GM13976 (cell line): ENCODE measurements around the gene HAGH.
A peak's percentile ranks its signal among the peaks of the same experiment; 100 is the strongest.

ENCODE experiments used
- DNase-seq: peaks from one replicate; pipeline ENCODE4 v3.0.0; 2012; ENCODE audit warnings: low spot score
- in situ Hi-C: fragments of 300-500 bp; cut with MboI; formaldehyde crosslinking; loops from one replicate; pipeline ENCODE4 v1.12.0; 2022; ENCODE audit warnings: low sequenced_read_pairs, mixed read lengths, inconsistent platforms; ENCODE audit not compliant: unreplicated experiment
- TF ChIP-seq, protein P1 (sequence below): IDR thresholded peaks from 2 replicates; pipeline ENCODE4 v1.5.1; 2012; ENCODE audit warnings: borderline replicate concordance, mild to moderate bottlenecking; ENCODE audit not compliant: insufficient read depth; ENCODE audit errors: extremely low read depth, missing control alignments, control extremely low read depth

HAGH gene

DNA sequence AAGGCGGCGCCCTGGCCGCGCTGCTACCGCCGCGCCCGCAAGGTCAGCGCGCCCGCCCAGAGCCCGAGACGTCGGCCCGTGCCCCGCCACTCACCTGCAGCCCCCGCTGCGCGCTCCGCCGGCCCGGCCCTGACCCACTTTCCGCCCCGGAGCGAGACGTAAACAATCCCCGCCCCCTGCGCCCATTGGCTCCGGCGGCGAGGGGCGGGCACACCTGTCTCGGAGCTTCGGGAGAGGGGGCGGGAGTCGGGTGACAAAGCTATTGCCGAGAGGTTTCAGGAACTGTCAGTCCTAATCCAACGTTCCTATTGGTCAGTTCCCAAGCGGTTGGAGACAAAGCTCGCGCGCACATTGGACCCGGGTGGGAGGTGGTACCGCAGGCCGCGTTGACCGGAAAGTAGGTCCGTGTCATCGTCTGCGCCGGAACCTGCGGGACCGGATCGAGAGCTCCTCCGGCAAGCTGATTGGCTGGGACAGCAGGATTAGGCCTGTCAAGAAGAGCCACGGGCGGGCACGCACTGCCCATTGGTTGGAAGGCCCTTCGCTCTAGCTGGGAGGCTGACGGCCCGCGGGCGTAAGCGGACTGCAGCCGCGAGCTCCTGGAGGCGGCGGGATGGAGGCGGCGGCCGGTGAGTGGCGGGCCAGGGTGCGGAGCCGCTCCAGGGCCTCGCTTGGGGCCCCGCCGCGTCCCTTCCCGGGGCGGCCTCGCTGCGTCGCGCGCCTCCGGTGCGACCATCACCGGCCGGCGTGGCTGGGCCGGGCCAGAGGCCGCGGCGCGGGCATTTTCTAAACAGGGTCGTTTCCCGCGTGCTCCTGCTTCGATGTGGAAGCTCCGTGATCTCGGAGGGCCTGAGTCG, 44.0 kb downstream of the HAGH start, which contains the start of the genes NUBP2 and SPSB3:
NUBP2 (plus strand) TSS at position 553 of the 857 bp plus-strand sequence; CDS start at position 614, 61 bp downstream.
SPSB3 (minus strand) TSS at position 164 of the 857 bp plus-strand sequence. CDS start 1,088 bp downstream, outside the sequence.
- in situ Hi-C loops = no loop called here
- TF ChIP-seq, protein P1, sequence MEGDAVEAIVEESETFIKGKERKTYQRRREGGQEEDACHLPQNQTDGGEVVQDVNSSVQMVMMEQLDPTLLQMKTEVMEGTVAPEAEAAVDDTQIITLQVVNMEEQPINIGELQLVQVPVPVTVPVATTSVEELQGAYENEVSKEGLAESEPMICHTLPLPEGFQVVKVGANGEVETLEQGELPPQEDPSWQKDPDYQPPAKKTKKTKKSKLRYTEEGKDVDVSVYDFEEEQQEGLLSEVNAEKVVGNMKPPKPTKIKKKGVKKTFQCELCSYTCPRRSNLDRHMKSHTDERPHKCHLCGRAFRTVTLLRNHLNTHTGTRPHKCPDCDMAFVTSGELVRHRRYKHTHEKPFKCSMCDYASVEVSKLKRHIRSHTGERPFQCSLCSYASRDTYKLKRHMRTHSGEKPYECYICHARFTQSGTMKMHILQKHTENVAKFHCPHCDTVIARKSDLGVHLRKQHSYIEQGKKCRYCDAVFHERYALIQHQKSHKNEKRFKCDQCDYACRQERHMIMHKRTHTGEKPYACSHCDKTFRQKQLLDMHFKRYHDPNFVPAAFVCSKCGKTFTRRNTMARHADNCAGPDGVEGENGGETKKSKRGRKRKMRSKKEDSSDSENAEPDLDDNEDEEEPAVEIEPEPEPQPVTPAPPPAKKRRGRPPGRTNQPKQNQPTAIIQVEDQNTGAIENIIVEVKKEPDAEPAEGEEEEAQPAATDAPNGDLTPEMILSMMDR = no peak
- DNase-seq = peak; percentile 99

GRCh38 chr16:1781758-1782407, 44.7 kb downstream of the HAGH start:
- TF ChIP-seq, protein P1 = no peak
- in situ Hi-C loops = no loop called here
- DNase-seq = no peak

- in situ Hi-C loops = no loop called here
- TF ChIP-seq, protein P1 = no peak
- DNase-seq = no peak
Observed at GRCh38 chr16:1781254-1781653, 45.4 kb downstream of the HAGH start.

DNA sequence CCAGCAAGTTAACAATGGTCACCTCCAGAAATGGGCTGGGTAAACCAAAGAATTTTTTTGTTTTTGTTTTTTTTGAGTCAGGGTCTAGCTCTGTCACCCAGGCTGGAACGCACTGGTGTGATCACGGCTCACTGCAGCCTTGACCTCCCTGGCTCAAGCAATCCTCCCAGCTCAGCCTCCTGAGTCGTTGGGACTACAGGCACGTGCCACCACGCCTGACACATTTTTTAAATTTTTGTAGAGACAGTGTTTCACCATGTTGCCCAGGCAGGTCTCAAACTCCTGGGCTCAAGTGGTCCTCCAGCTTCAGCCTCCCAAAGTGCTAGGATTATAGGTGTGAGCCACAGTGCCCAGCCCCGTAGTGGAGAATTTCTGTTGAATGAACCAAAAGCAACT, 46.0 kb downstream of the HAGH start:
- TF ChIP-seq, protein P1 = no peak
- in situ Hi-C loops = no loop called here
- DNase-seq = no peak

DNA sequence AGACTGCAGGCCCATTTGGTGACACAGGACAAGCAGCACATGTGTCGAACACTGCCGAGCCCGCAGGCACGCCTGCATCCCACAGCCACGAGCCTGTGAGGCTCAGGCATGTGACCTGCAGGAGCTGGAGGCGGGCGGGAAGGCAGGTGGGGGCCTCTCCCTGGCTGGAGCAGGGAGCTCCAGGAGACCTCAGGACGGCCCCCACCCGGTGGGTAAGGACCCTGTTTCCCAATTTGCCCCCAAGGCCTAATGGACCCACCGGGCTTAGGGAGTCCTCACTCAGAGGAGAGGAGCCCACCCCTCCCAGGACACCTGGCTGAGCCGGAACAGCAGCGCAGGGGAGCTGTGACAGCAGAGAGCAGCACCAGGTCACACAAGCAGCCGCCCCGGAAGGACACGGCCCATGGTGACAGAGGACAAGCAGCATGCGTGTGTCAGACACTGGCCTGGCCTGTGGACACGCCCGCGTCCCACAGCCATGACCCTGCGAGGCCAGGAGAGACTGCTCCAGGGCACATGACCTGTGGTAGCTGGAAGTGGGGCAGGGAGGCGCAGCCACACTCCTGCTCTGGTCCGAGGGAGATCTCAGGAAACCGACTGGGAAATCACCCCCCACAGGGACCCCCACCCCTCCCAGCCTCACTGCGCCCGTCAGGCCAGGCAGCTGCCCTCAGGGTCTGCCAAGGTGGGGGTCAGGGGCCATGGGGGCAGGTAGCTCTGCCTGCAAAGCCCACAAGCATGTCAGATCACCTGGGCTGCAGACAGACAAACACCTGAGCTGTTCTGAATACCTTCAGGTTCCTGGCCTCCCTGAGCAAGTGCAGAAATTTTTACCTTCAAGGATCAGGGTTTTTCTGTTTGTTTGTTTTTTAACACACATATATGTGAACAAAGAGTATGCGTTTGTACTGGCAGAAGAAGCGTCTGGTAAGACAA, 46.6 kb downstream of the HAGH start:
- DNase-seq = no peak
- TF ChIP-seq, protein P1 = no peak
- in situ Hi-C loops = no loop called here

- TF ChIP-seq, protein P1 = no peak
- in situ Hi-C loops = no loop called here
- no peak for DNase-seq
Observed at GRCh38 chr16:1779234-1779701, 47.4 kb downstream of the HAGH start.
